HepG2 (cell line): ENCODE results near the gene NFIC. TPM values are rescaled to one million over a fixed set of nuclear protein-coding genes. Genes with fewer than 3 reads are reported as not detected.
A peak's percentile ranks its signal among the peaks of the same experiment; 100 is the strongest.

ENCODE experiments used
- ATAC-seq: fragments of 200-7000 bp; cut with Tn5 transposase; 3 replicates; pipeline ENCODE4 v1.9.1; 2020; ENCODE audit warnings: mild to moderate bottlenecking, moderate library complexity
- BruUV-seq: library from RNA; stranded (reverse); fragments of 400-500 nt; replicated peaks from 2 replicates; lab custom pipeline; 2021; lab: Mats Ljungman, UMichigan
- CTCF ChIA-PET: fragments of 300-600 bp; formaldehyde crosslinking; extraction: SDS; loops from one replicate; lab custom pipeline; 2021; ENCODE audit warnings: low total read pairs, inconsistent platforms, low intra/inter-chr PET ratio; lab: Yijun Ruan, JAX
- POLR2A ChIA-PET: fragments of 350-600 bp; sonication (Branson Sonifier 250); formaldehyde crosslinking; loops from one replicate; lab custom pipeline; 2020; ENCODE audit warnings: antibody characterized with exemption, inconsistent platforms; lab: Yijun Ruan, JAX
- DNase-seq: peaks from one replicate; pipeline ENCODE4 v3.0.0-alpha.2; 2015; ENCODE audit warnings: low spot score
- FAIRE-seq: peaks from 3 replicates; lab custom pipeline; 2011; peaks lifted over from hg19 to GRCh38; lab: Jason Lieb, UNC
- H2AFZ ChIP-seq: one replicate; pipeline ENCODE4 v1.6.1; 2011; ENCODE audit warnings: low read length, inconsistent platforms
- H3K27ac ChIP-seq: fragments of 300-600 bp; 3 replicates; pipeline ENCODE4 v1.8.0; 2011; ENCODE audit warnings: mixed run types, mild to moderate bottlenecking, mixed read lengths, low read length, inconsistent platforms; ENCODE audit not compliant: insufficient read depth; ENCODE audit errors: extremely low read length
- H3K27me3 ChIP-seq, 2 experiments: fragments of 200-600 bp in 1 of 2; 2 replicates in 1 of 2; 3 replicates in 1 of 2; pipeline versions ENCODE4 v1.6.0 to v1.8.0; 2011; ENCODE audit warnings: low read length in 2 of 2, mild to moderate bottlenecking in 2 of 2, moderate library complexity in 2 of 2, inconsistent platforms in 1 of 2; ENCODE audit not compliant: insufficient read depth in 2 of 2, control insufficient read depth in 1 of 2
- H3K36me3 ChIP-seq, 2 experiments: fragments of 200-600 bp in 1 of 2; replicated peaks in 1 of 2; 2 replicates in 1 of 2; 3 replicates in 1 of 2; pipeline versions ENCODE4 v1.5.1 to v1.8.0; 2011; ENCODE audit warnings: low read length in 2 of 2, inconsistent platforms in 1 of 2; ENCODE audit not compliant: insufficient read depth in 2 of 2, control insufficient read depth in 1 of 2
- H3K4me1 ChIP-seq: 2 replicates; pipeline ENCODE4 v1.5.1; 2012; ENCODE audit warnings: low read length, inconsistent platforms; ENCODE audit not compliant: insufficient read depth
- H3K4me2 ChIP-seq: 2 replicates; pipeline ENCODE4 v1.6.0; 2011; ENCODE audit warnings: low read depth, low read length, inconsistent platforms
- H3K4me3 ChIP-seq, 3 experiments: fragments of 200-600 bp in 1 of 3; sonication (generic), shearing (Covaris generic) in 1 of 3; replicated peaks in 1 of 3; 2 replicates each; pipeline ENCODE4 v1.5.1; 2011 to 2016; ENCODE audit warnings: low read length in 3 of 3, inconsistent platforms in 2 of 3, low read depth in 2 of 3, mild to moderate bottlenecking in 2 of 3, control low read depth in 1 of 3, mixed read lengths in 1 of 3; ENCODE audit not compliant: insufficient read depth in 1 of 3
- H3K79me2 ChIP-seq: one replicate; pipeline ENCODE4 v1.6.1; 2011; ENCODE audit warnings: low read length, inconsistent platforms; ENCODE audit not compliant: insufficient read depth
- H3K9ac ChIP-seq: 2 replicates; pipeline ENCODE4 v1.6.0; 2011; ENCODE audit warnings: mild to moderate bottlenecking, low read depth, low read length, inconsistent platforms; ENCODE audit not compliant: insufficient read depth
- H3K9me3 ChIP-seq: 2 replicates; pipeline ENCODE4 v1.5.1; 2012; ENCODE audit warnings: mild to moderate bottlenecking, low read length
- H4K20me1 ChIP-seq: 2 replicates; pipeline ENCODE4 v1.6.0; 2011; ENCODE audit warnings: inconsistent platforms, mild to moderate bottlenecking, low read length, moderate library complexity; ENCODE audit not compliant: insufficient read depth
- DNMT3B ChIP-seq: conservative IDR thresholded peaks from 2 replicates; pipeline ENCODE4 v1.6.1; 2016; ENCODE audit warnings: missing biosample characterization, control low read depth
- ETV6 ChIP-seq: sonication (generic); formaldehyde crosslinking; conservative IDR thresholded peaks from 2 replicates; pipeline ENCODE4 v1.4.0; 2020; ENCODE audit warnings: missing genetic modification reagents
- NR3C1 ChIP-seq: sonication (generic); formaldehyde crosslinking; IDR thresholded peaks from 2 replicates; pipeline ENCODE4 v1.4.0; 2020; ENCODE audit warnings: missing genetic modification reagents
- SUZ12 ChIP-seq: fragments of 150-350 bp; IDR thresholded peaks from 2 replicates; pipeline ENCODE4 v1.6.1; 2014; ENCODE audit warnings: low read depth, low read length
- ZNF121 ChIP-seq: sonication (generic); formaldehyde crosslinking; IDR thresholded peaks from 2 replicates; pipeline ENCODE4 v1.5.0; 2020; ENCODE audit warnings: mild to moderate bottlenecking, missing genetic modification reagents
- ZNF629 ChIP-seq: sonication (generic); formaldehyde crosslinking; conservative IDR thresholded peaks from 2 replicates; pipeline ENCODE4 v1.5.0; 2020; ENCODE audit warnings: missing genetic modification reagents
- ZNF644 ChIP-seq: IDR thresholded peaks from 2 replicates; pipeline ENCODE4 v1.6.1; 2016; ENCODE audit warnings: low read depth
- WGBS: methylation state at CpG from one replicate; pipeline ENCODE4 v1.1.6; 2017; ENCODE audit warnings: low lambda C conversion rate; 5-methylcytosine and 5-hydroxymethylcytosine counted together
- in situ Hi-C: cut with HindIII; loops from 2 replicates; pipeline ENCODE4 v1.10.0; 2017; ENCODE audit warnings: low pct_unique_long_range_greater_than_20kb; ENCODE audit not compliant: extremely low pct_ligation_motif_present
- intact Hi-C: fragments of 100-400 bp; cut with micrococcal nuclease; formaldehyde crosslinking; loops from one replicate; pipeline ENCODE4 v1.10.0; 2022; ENCODE audit not compliant: unreplicated experiment
- polyA plus RNA-seq, 8 experiments: library from polyadenylated mRNA; depleted of rRNA in 3 of 8; stranded (reverse) in 7 of 8; unstranded in 1 of 8; fragments of >200 nt; fragmentation: Illumina TruSeq in 4 of 8; extraction: Trizol in 4 of 8; gene quantifications; 2 replicates each; pipeline versions ENCODE4 v1.2.1 to v1.2.3, GENCODE V29; 2011 to 2016; ENCODE audit warnings: low read depth in 4 of 8, missing spikeins in 1 of 8, mixed read lengths in 1 of 8; ENCODE audit not compliant: insufficient read depth in 1 of 8
- total RNA-seq, 5 experiments: library from RNA; depleted of rRNA; stranded (reverse); fragments of >200 nt; fragmentation: Illumina TruSeq; extraction: Trizol; gene quantifications; 2 replicates each; pipeline ENCODE4 v1.2.3, GENCODE V29; 2016; ENCODE audit warnings: low read depth in 1 of 5
- TF ChIP-seq, protein P1 (sequence below): sonication (generic); formaldehyde crosslinking; IDR thresholded peaks from 2 replicates; pipeline ENCODE4 v1.5.0; 2020; ENCODE audit warnings: mild to moderate bottlenecking, missing genetic modification reagents

The NFIC gene
- total and polyA plus RNA-seq, 2 of the 13 experiments (the other 11 are each of a cell fraction or from before 2014, with no cell fraction given), result 1.3 to 2.5 TPM

DNA sequence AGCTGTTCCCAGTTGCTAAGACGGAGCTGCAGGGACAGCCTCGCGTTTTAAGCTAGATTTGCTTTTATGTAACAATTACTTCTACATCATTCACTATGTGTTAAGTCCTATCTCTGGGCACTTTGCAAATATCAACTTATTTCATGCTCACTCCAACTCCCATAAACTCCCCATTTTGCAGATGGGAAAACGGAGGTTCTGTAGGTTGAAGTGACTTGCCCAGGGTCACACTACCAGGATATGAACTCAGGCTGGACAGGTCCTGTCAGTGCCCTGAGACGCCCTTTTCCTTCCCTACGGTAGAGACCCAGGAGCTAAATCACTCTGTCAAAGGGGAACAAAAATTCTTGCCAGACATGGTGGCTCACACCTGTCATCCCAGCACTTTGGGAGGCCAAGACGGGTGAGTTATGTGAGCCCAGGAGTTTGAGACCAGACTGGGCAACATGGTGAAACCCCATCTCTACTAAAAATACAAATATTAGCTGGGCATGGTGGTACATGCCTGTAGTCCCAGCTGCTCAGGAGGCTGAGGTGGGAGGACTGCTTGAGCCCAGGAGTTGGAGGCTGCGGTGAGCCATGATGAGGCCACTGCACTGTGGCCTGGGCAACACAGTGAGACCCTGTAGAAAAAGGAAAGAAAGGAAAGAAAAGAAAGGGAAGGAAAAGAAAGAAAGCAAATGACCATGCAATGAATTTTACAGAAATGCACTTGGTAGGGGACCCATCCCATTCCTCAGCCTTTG lies 14.5 kb upstream of the NFIC start:
- FAIRE-seq, result no peak
- Histone ChIP-seq H3K27me3 (peaks cover 0 to 7% of the 10 kb centered on the region in 2 experiments; a peak in 3 of 5 replicates), H4K20me1 (no peaks in the 10 kb centered on the region), H3K36me3 (no peaks in the 10 kb centered on the region), H3K4me3 (no peak overlapping the region), H3K79me2 (no peaks in the 10 kb centered on the region), H3K9me3 (no peaks in the 10 kb centered on the region), H3K9ac (no peak overlapping the region), H3K4me1 (peaks cover 54% of the 10 kb centered on the region), H2AFZ (no peak overlapping the region), H3K27ac (no peak overlapping the region), H3K4me2 (no peak overlapping the region)
- WGBS, result 57% methylated on average over 8 of the region's 8 CpGs
- no TSS peak for BruUV-seq
- no peak for DNase-seq
- POLR2A ChIA-PET, result no interaction called here
- no peak for ATAC-seq
- intact Hi-C loops (no loop called here), in situ Hi-C loops (no loop called here)
- CTCF ChIA-PET, result no interaction called here
- TF ChIP-seq NR3C1 (no peak), ZNF629 (CRISPR knock-in tag) (peak; percentile 79), ZNF121 (CRISPR knock-in tag) (peak; percentile 67)
- TF ChIP-seq, protein P1, sequence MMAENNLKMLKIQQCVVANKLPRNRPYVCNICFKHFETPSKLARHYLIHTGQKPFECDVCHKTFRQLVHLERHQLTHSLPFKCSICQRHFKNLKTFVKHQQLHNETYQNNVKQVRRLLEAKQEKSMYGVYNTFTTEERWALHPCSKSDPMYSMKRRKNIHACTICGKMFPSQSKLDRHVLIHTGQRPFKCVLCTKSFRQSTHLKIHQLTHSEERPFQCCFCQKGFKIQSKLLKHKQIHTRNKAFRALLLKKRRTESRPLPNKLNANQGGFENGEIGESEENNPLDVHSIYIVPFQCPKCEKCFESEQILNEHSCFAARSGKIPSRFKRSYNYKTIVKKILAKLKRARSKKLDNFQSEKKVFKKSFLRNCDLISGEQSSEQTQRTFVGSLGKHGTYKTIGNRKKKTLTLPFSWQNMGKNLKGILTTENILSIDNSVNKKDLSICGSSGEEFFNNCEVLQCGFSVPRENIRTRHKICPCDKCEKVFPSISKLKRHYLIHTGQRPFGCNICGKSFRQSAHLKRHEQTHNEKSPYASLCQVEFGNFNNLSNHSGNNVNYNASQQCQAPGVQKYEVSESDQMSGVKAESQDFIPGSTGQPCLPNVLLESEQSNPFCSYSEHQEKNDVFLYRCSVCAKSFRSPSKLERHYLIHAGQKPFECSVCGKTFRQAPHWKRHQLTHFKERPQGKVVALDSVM (CRISPR knock-in tag), result peak; percentile 62; the same call in 1 of the 2 replicates

DNA sequence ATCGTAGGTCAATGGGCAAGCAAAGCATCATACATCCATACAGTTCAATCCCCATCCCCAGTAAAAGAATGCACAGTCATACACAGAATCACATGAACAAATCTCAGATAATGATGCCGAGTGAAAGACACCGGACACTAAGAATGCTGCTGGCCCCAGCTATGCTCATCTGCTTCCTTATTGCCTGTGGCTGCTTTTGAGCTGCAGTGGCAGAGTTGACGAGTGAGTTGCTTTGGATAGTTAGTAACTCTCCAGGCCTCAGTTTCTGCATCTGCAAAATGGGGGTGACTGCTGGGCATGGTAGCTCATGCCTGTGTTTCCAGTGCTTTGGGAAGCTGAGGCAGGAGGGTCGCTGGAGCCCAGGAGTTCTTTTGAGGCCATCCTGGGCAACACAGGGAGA lies 12.9 kb upstream of the NFIC start:
- Histone ChIP-seq H3K9me3 (no peaks in the 10 kb centered on the region), H2AFZ (no peak overlapping the region), H4K20me1 (no peaks in the 10 kb centered on the region), H3K36me3 (no peaks in the 10 kb centered on the region), H3K9ac (no peak overlapping the region), H3K4me3 (no peak overlapping the region), H3K27me3 (peaks cover 3 to 9% of the 10 kb centered on the region in 2 experiments; a peak in 4 of 5 replicates), H3K79me2 (no peaks in the 10 kb centered on the region), H3K4me1 (peaks cover 47% of the 10 kb centered on the region), H3K27ac (no peak overlapping the region), H3K4me2 (no peak overlapping the region)
- FAIRE-seq, result no peak
- no peak for ATAC-seq
- TF ChIP-seq SUZ12, result no peak
- TF ChIP-seq ZNF644, result no peak
- TF ChIP-seq ETV6 (CRISPR knock-in tag), result no peak
- TF ChIP-seq ZNF629 (CRISPR knock-in tag), result peak; percentile 84
- no peak for TF ChIP-seq DNMT3B (CRISPR knock-in tag)
- WGBS, result 35% methylated on average over 4 of the region's 5 CpGs
- CTCF ChIA-PET, result no interaction called here
- in situ Hi-C loops, result no loop called here
- no TSS peak for BruUV-seq
- intact Hi-C loops, result no loop called here
- DNase-seq, result no peak
- POLR2A ChIA-PET, result no interaction called here
